GM19455 (cell line): Measurements from ENCODE around the gene ZNF263.

Source experiments
- ATAC-seq: cut with Tn5 transposase; IDR thresholded peaks from one replicate; pipeline ENCODE4 v1.9.1; 2021; ENCODE audit not compliant: unreplicated experiment

Gene ZNF263

GRCh38 chr16:3317315-3317999 lies 34.2 kb downstream of the ZNF263 start:
- no peak for ATAC-seq

- ATAC-seq: no peak
Measured at GRCh38 chr16:3321816-3322215, 38.5 kb downstream of the ZNF263 start.

- no peak for ATAC-seq
Measured at GRCh38 chr16:3327514-3327913, 44.2 kb downstream of the ZNF263 start.

- ATAC-seq: no peak
Measured at GRCh38 chr16:3328104-3328503, 44.8 kb downstream of the ZNF263 start.

- ATAC-seq: no peak
Measured at GRCh38 chr16:3328643-3329042, 45.4 kb downstream of the ZNF263 start.
